ELF-1 (cell line): ENCODE data around the gene NCS1.
A peak's percentile ranks its signal among the peaks of the same experiment; 100 is the strongest.

Experiments used
- DNase-seq: peaks from one replicate; pipeline ENCODE4 v3.0.0-alpha.2; 2016; ENCODE audit warnings: low read depth, low spot score

The NCS1 gene

DNA sequence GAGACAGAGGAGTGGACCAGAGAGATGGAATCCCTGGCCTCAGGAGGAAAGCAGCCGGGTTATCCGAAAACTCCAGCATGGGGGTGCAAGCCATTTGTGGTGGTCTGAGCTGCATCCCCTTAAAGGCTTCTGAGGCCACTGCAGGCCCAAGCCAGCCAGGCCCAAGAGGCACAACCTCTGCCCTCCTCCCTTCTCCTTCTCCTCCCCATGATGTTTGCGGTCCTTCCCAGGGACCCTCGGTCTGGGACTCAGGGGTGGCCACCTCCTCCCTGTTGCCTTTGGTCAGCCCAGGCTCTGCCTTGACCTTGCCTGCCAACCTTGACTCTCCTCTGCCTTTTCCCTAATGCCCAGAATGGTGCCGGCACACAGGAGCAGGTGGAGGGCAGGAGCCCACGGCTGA is 4.6 kb downstream of the NCS1 start:
- DNase-seq = no peak

DNA sequence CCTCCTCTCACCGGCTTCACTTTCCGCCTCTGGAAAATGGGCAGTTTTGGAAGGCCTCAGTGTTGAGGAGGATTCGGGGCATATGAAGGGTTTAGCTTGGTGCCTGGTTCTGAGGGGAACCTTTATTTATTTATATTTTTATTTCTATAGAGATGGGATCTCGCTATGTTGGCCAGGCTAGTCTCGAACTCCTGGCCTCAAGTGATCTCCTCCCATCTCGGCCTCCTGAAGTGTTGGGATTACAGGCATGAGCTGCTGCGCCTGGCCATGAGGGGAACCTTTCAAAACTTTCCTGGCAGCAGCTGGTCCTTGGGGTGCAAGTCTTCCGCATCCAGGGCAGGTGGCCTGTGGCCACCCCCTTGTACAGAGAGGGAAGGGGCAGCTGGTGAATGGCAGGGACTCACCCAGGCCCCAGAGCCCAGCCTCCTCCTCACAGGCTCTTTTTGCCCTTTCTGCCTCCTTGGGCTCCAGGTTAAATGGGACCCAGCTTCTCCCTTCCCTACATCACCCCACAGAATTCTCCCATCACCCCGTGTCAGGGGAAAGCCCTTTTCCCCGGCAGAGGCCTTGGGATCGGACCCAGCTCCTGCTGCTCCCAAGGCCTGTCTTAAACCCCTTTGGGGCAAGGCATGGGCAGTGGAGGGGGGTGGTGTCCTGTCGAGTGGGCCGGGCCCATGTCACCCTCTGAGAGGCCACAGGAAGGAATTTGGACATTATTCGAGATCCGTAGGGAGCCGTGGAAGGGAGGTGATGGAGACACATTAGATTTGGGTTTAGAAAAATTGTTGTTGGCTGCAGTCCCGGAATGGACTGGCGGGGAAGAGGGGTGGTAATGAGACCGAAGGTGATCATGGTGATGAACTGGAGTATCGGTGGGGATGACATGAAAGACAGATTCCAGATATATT is 5.9 kb downstream of the NCS1 start:
- DNase-seq = no peak

DNA sequence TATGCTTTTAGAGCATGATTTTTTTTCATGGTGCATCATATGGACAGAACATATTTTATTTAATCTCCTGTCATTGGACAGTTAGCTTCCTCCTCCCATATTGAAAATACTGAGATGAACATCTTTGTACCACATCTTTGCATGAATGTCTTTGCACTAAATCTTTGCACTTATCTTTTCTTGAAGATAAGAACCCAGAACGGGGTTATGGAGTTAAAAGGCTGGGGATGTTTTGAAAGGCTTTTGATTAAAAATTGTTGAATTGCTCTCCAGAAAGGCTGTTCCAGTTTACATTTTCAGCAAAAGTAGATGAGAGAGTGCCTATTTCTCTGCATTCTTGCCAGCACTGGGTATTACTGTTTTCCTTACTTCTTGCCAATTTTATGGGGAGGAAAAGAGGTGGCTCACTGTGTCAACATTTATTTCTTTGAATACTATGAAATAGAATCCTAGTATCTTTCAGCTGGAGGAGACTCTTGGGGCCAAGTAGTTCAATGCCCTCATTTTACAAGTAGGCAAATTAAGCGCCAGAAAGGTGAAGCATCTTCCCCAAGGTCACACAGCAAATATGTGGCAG is 7.2 kb downstream of the NCS1 start:
- no peak for DNase-seq

DNA sequence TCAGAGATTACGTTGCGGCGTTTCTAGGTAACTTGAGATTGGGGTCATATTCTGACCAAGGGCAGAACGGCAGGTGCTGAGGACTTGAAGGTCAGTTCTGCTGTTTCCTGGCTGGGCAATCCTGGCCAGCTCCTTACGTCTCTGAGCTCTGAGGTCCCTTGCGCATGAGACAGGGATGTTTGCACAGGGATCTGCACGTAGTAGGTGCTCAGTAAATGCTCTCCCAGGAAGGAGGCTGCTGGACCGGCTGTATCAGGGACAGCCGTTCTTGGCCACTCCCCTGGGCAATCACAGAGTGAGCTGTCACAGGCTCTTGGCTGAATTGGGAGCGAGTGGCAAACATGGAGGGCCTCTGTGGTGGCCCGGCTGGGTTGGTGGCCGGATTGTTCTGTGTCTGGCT is 8.3 kb downstream of the NCS1 start:
- no peak for DNase-seq

DNA sequence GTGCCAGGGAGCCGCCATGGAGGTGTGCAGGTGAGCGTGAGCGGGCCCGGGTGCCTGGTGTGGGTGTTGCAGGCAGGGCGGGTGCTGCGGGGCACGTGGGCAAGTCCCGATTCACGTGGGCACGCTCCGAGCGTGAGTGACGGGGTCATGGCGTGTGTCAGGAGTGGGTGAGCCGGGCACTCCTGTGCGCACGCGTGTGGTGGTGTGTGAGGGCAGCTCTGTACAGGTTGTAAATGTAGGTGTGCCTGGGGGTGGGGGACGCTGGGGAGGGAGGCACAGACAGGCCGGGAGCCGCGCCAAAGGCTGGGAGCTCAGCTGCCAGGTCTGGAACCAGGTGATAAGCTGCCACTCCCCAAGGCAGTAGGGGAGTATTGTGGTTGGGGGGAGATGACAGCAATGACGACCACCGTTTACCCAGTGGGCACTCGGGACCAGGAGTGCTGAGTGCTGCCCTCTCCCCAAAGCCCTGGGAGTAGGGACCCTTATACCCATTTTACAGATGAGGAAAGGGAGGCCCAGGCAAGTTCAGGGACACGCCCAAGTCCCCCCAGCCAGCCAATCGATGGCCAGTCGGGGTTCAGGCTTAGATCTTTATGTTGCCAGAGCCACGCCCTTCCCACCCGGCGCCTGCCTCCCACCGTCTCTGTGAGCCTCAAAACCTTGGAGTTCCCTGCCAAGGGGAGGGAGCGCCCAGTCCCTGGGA is 9.6 kb downstream of the NCS1 start:
- no peak for DNase-seq

- DNase-seq = no peak
These were observed 10.2 kb downstream of the NCS1 start for GRCh38 chr9:130182381-130182909.

- peak; percentile 70 for DNase-seq
These were observed 11.0 kb downstream of the NCS1 start for GRCh38 chr9:130183133-130183762.

GRCh38 chr9:130185017-130185416 is 12.8 kb downstream of the NCS1 start:
- peak; percentile 55 for DNase-seq

GRCh38 chr9:130185490-130186031 is 13.4 kb downstream of the NCS1 start:
- DNase-seq = peak; percentile 63

DNA sequence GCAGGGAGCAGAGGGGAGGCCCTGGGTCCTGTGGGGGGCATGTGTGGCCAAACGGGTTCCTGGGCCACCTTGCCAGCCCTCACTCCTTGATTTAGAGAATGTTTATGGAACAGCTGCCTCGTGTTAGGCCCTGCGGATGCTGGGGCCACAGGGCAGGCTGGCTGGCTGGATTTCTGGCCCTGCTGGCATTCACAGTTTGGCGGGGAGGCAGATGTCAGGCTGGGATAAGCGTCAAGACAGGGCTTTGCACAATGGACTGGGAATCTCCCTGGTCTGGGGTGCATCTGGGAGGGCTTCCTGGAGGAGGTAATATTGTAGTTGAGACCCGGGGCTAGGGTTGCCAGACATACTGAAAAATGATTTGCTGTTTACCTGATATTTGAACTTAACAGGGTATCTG is 13.8 kb downstream of the NCS1 start:
- DNase-seq = no peak

DNA sequence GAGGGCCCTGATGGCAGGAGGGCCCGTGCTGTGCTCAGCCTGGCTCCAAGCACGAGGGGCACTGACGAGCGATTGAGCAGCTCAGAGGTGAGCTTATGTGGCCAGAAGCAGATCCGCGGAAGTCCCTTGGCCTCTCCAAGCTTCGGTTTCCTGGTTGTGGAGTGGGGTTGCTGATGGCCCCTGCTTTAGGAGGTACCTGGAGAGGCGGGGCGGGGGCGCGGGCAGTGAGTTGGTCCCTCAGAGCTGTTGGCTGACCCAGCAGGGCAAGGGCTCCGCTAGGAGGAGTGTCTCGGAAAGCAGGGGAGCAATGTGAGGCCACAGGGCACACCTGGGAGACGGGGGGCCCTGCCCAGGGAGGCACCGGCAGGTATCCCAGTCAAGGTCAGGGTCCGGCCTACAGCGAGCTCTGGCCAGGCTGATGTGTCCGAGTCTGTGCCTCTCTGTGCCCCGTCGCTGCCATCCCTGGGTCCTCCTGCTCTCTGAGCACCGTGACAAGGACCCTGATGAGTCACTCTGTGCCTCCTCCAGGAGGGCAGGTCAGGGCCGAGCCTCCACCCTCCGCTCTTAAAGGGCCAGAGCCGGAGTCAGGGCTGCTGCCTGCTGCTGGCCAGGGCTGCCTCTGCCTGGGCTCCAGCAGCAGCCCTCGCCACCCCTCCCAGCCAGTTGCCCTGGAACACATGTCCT is 14.8 kb downstream of the NCS1 start:
- DNase-seq = peak; percentile 83

GRCh38 chr9:130187523-130187846 is 15.3 kb downstream of the NCS1 start:
- no peak for DNase-seq

DNA sequence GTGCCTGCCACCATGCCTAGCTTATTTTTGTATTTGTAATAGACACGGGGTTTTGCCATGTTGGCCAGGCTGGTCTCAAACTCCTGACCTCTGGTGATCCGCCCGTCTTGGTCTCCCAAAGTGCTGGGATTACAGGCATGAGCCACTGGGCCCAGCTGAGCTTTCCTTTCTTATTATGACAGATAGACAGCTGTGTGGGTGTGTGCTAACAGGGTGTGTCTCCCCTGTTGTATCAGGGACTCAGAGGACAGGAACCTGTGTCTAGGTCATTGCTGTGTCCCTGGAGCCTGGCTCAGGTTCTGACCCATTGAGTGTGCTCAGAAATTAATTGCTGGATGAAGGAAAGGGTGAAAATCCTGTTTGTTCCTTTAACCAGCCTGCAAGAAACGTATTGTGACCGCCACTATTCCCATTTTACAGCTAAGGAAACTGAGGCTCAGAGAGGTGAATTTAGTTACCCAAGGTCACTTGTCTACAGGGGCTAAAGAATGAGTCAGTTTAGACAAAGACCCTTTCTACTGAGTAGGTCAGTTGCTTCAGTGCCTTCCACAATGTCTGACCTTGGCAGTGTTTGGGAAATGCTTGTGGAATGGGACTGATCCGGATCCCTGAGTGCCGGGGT is 16.8 kb downstream of the NCS1 start:
- DNase-seq = no peak

DNA sequence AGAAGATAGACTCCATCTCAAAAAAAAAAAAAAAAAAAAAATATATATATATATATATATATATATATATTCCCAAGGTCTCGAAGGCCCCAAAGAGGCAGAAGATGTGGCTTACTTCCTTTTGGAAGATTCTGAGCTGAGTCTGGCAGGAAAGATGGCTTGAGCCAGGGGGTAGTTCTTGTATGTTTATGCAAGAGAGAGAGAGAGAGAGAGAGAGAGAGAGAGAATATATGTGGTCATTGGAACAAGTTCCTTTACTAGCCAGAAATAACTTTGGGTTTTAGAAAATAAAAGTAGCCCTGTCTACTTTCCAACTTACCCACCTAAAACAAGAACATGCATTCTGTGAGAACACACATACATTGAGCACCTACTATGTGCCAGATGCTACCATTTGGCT is 17.6 kb downstream of the NCS1 start:
- DNase-seq = no peak

DNA sequence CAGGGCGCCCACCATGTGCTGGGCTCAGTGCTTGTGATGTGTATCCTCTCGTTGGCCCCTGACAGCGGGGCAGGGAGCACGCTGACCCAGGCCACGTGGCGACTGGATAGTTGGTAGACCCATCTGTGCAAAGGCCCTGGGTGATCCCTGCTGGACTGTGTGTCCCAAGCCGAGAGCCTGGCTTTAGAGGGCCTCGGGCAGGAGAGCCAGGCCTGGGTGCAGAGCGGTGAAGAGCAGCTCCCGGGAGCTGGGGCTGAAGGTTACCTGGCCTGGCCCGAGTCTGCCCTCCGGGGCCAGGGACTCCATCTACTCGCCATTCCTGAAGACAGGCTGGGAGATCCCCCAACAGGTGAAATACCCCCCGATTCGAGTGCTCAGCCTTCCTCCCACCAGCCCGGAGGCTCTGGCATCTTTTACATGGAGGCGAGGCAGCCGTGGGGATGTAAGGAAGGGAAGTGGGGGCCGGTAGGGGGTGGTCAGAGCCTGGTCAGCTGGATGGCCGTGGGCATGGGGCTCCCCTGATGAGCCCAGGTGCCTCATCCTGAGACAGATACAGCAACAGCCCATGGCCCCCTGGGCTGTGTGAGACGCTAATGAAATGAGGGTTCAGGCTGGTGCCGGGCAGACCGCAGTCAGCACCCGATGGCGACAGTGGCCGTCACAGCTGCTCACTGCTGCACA is 19.0 kb downstream of the NCS1 start:
- no peak for DNase-seq

DNA sequence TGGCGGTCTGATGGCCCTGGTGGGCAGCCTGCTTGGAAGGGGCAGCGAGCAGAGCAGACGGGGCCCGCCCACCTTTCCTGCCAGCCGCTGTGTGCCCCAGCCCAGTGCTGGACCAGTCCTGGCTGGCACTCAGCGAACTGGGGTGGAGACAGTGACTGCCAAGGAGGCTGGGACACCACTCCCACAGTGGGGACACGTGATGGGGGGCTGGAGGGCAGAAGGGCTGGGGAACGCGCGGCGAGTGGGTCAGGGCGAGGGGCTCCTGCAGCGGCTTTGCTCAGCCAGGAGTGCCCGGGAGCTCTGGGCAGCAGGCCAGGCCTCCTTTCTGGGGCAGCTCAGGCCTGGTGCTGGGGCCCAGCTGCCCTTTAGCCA is 19.5 kb downstream of the NCS1 start:
- no peak for DNase-seq

- no peak for DNase-seq
These were observed 20.3 kb downstream of the NCS1 start for GRCh38 chr9:130192382-130192999.

- DNase-seq = no peak
These were observed 20.9 kb downstream of the NCS1 start for GRCh38 chr9:130193103-130193502.

GRCh38 chr9:130193531-130194377 is 21.6 kb downstream of the NCS1 start:
- no peak for DNase-seq
